Transverse colon (tissue), 4 donors: Measurements from ENCODE around the gene UBALD2. TPM values are rescaled to one million over a fixed set of nuclear protein-coding genes. Genes with fewer than 3 reads are reported as not detected.

ENCODE experiments used
- DNase-seq: peaks from one replicate; pipeline ENCODE4 v3.0.0-alpha.2; 2019
- H3K27ac ChIP-seq, 4 donors: fragments of 200-600 bp; sonication (generic); 2 replicates each; pipeline ENCODE4 v1.5.1; 2016 to 2018; ENCODE audit warnings: inconsistent platforms in 4 of 4
- H3K27me3 ChIP-seq: fragments of 200-600 bp; sonication (generic); 2 replicates; pipeline ENCODE4 v1.5.1; 2017; ENCODE audit warnings: inconsistent platforms
- H3K36me3 ChIP-seq, 4 donors: fragments of 200-600 bp; sonication (generic); 2 replicates each; pipeline ENCODE4 v1.5.1; 2017 to 2019; ENCODE audit warnings: inconsistent platforms in 4 of 4
- H3K4me1 ChIP-seq, 4 donors: fragments of 200-600 bp; sonication (generic); 2 replicates each; pipeline ENCODE4 v1.5.1; 2017 to 2020; ENCODE audit warnings: inconsistent platforms in 4 of 4
- H3K4me3 ChIP-seq, 4 donors: fragments of 200-600 bp; sonication (generic); 1 replicate in 1 of 4; 2 replicates in 3 of 4; pipeline versions ENCODE4 v1.5.1 to v1.6.1; 2017 to 2019; ENCODE audit warnings: inconsistent platforms in 4 of 4
- H3K9me3 ChIP-seq, 2 donors: fragments of 200-600 bp; sonication (generic); 2 replicates each; pipeline ENCODE4 v1.5.1; 2017 to 2019; ENCODE audit warnings: inconsistent platforms in 2 of 2
- CTCF ChIP-seq, 5 experiments: fragments of 200-600 bp in 3 of 5; fragments of 450-650 bp in 2 of 5; sonication (generic) in 3 of 5; IDR thresholded peaks; 1 replicate in 2 of 5; 2 replicates in 3 of 5; pipeline ENCODE4 v1.5.1; 2016 to 2017; ENCODE audit warnings: antibody characterized with exemption in 5 of 5, inconsistent platforms in 3 of 5, mild to moderate bottlenecking in 2 of 5, moderate library complexity in 1 of 5
- EP300 ChIP-seq: sonication (generic); formaldehyde crosslinking; IDR thresholded peaks from one replicate; pipeline ENCODE4 v1.6.1; 2017; ENCODE audit warnings: antibody characterized with exemption, low read depth
- POLR2A ChIP-seq: fragments of 450-650 bp; IDR thresholded peaks from one replicate; pipeline ENCODE4 v1.6.1; 2016; ENCODE audit warnings: antibody characterized with exemption, mild to moderate bottlenecking, moderate library complexity
- POLR2AphosphoS5 ChIP-seq, 3 donors: sonication (generic); formaldehyde crosslinking; IDR thresholded peaks; one replicate each; pipeline ENCODE4 v1.6.1; 2016; ENCODE audit warnings: antibody characterized with exemption in 3 of 3
- WGBS, 2 donors: methylation state at CpG; one replicate each; pipeline ENCODE4 v1.1.5; 2018; ENCODE audit warnings: low coverage in 1 of 2; 5-methylcytosine and 5-hydroxymethylcytosine counted together
- in situ Hi-C, 4 donors: fragments of 200-750 bp; cut with MboI; loops; one replicate each; pipeline versions ENCODE4 v1.15.0 to v1.15.1; 2017; ENCODE audit warnings: low sequenced_read_pairs in 3 of 4, low pct_ligation_motif_present in 1 of 4, low pct_unique_long_range_greater_than_20kb in 1 of 4
- intact Hi-C: fragments of 100-400 bp; cut with DNase I; formaldehyde crosslinking; loops from one replicate; pipeline ENCODE4 v1.15.1; 2023; ENCODE audit warnings: low total_unique reads
- total RNA-seq, 4 donors: library from RNA; depleted of rRNA; stranded (reverse); fragments of >200 nt; gene quantifications; one replicate each; pipeline ENCODE4 v1.1.0, GENCODE V29; 2016

The UBALD2 gene
- total RNA-seq, 4 donors from 2014 or later: 25.5 to 51.2 (median 34.5) TPM

GRCh38 chr17:76278952-76279741 lies 14.0 kb downstream of the UBALD2 start:
- intact Hi-C loops: loop anchor here (5.0 kb wide), 1 partner anchor 157 kb away; no protein-coding TSS in a partner anchor
- 49% methylated on average over 25 of the region's 28 CpGs; no CpG with 5 or more reads in 1 of the 2 donors for WGBS, 2 donors
- peak; percentile 95 to 98 (median 98) for TF ChIP-seq CTCF (IDR thresholded peaks at IDR 0.05)
- no peak for TF ChIP-seq EP300
- Histone ChIP-seq H3K27ac (peak overlapping the region in 1 of 4 donors; percentile 1), H3K27me3 (no peaks in the 10 kb centered on the region), H3K4me1 (peaks cover 0 to 7% (median 2%) of the 10 kb centered on the region in 4 donors), H3K4me3 (no peak overlapping the region), H3K9me3 (no peaks in the 10 kb centered on the region), H3K36me3 (no peaks in the 10 kb centered on the region)
- in situ Hi-C loops: loop anchor here in 3 of 4 donors (25.0 kb wide), 2 partner anchors 92 to 267 kb away; partner anchors contain the start of gene CDK3 (in 2 of the 3)
- DNase-seq: peak; percentile 91

GRCh38 chr17:76279742-76280287 lies 14.7 kb downstream of the UBALD2 start:
- DNase-seq: no peak
- Histone ChIP-seq H3K9me3 (no peaks in the 10 kb centered on the region), H3K27ac (no peak overlapping the region), H3K27me3 (no peaks in the 10 kb centered on the region), H3K36me3 (no peaks in the 10 kb centered on the region), H3K4me1 (peaks cover 0 to 7% (median 2%) of the 10 kb centered on the region in 4 donors), H3K4me3 (no peak overlapping the region)
- TF ChIP-seq CTCF (IDR thresholded peaks at IDR 0.05) (no peak), POLR2A (no peak), EP300 (no peak), POLR2AphosphoS5 (IDR thresholded peaks at IDR 0.05) (no peak)
- WGBS, 2 donors: 89% methylated on average over 12 of the region's 15 CpGs; no CpG with 5 or more reads in 1 of the 2 donors
- intact Hi-C loops: loop anchor here (5.0 kb wide), 1 partner anchor 158 kb away; no protein-coding TSS in a partner anchor
- in situ Hi-C loops: loop anchor here (5.0 to 25.0 kb wide), 5 partner anchors 93 to 268 kb away; partner anchors contain the start of gene CDK3 (in 2 of the 4)

GRCh38 chr17:76280650-76281049 lies 15.5 kb downstream of the UBALD2 start:
- Histone ChIP-seq H3K4me1 (peaks cover 0 to 7% (median 2%) of the 10 kb centered on the region in 4 donors), H3K36me3 (no peaks in the 10 kb centered on the region), H3K4me3 (no peak overlapping the region), H3K27ac (no peak overlapping the region), H3K9me3 (no peaks in the 10 kb centered on the region), H3K27me3 (no peaks in the 10 kb centered on the region)
- no peak for DNase-seq
- 93% methylated on average over 15 of the region's 15 CpGs; no CpG with 5 or more reads in 1 of the 2 donors for WGBS, 2 donors
- intact Hi-C loops (no loop called here), in situ Hi-C loops (loop anchor here (5.0 to 25.0 kb wide), 5 partner anchors 93 to 268 kb away; partner anchors contain the start of gene CDK3 (in 2 of the 4))
- TF ChIP-seq CTCF (IDR thresholded peaks at IDR 0.05): no peak

- in situ Hi-C loops: loop anchor here (5.0 to 25.0 kb wide), 5 partner anchors 94 to 269 kb away; partner anchors contain the start of gene CDK3 (in 2 of the 4)
- Histone ChIP-seq H3K4me3 (no peak overlapping the region), H3K27ac (no peak overlapping the region), H3K4me1 (peaks cover 0 to 7% (median 2%) of the 10 kb centered on the region in 4 donors), H3K36me3 (no peaks in the 10 kb centered on the region), H3K9me3 (no peaks in the 10 kb centered on the region), H3K27me3 (no peaks in the 10 kb centered on the region)
- DNase-seq: no peak
- 85% methylated on average over 21 of the region's 23 CpGs; no CpG with 5 or more reads in 1 of the 2 donors for WGBS, 2 donors
- no peak for TF ChIP-seq POLR2AphosphoS5 (IDR thresholded peaks at IDR 0.05)
- no peak for TF ChIP-seq CTCF (IDR thresholded peaks at IDR 0.05)
- TF ChIP-seq EP300: no peak
- no peak for TF ChIP-seq POLR2A
- intact Hi-C loops: no loop called here
Measured at GRCh38 chr17:76281573-76282371, 16.6 kb downstream of the UBALD2 start.
